ENCODE measurements around the gene PMEL.

DNA sequence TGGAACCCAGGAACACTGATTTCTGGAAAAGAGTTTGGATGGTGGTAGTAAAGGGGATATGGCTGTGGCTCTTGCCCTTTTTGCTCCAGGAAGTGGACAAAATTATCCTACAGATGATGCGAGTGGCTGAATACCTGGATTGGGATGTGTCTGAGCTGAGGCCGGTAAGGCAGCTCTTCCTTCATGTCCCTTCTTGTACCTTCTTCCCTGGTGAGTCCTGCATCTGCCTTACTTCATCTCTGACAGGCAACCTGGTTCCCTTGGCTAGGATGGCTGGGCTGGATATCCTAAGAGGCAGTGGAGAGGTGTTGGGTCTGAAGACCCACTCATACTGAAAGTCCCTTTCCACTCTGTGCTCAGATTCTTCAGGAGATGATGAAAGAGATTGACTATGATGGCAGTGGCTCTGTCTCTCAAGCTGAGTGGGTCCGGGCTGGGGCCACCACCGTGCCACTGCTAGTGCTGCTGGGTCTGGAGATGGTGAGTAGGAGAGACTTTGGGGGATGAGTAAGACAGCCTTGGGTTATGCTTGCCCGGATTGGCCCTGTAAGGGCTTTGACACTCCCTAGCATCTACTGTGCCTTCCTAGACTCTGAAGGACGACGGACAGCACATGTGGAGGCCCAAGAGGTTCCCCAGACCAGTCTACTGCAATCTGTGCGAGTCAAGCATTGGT is 26.9 kb downstream of the PMEL start:
- TF ChIP-seq GATA2 (IDR thresholded peaks at IDR 0.05; ENCODE audit: low read depth, low read length) (no peak), GATA3 (IDR thresholded peaks at IDR 0.05; ENCODE audit: low read depth, low read length) (no peak)
